HepG2 (cell line): Measurements from ENCODE around the gene ZNF524. TPM values are rescaled to one million over a fixed set of nuclear protein-coding genes. Genes with fewer than 3 reads are reported as not detected.

ENCODE experiments used
- CREB1 ChIP-seq, 2 experiments: fragments of 450-650 bp in 1 of 2; IDR thresholded peaks; 2 replicates each; pipeline ENCODE4 v1.6.1; 2016 to 2017; ENCODE audit warnings: control low read depth in 1 of 2, mild to moderate bottlenecking in 1 of 2, missing compliant biosample characterization in 1 of 2, missing genetic modification characterization in 1 of 2
- EZH2 ChIP-seq: conservative IDR thresholded peaks from 2 replicates; pipeline ENCODE4 v1.6.1; 2012; ENCODE audit warnings: mild to moderate bottlenecking, low read depth, low read length, moderate library complexity
- GABPA ChIP-seq, 2 experiments: IDR thresholded peaks; 2 replicates each; pipeline ENCODE4 v1.6.1; 2011 to 2016; ENCODE audit warnings: low read depth in 2 of 2, low read length in 1 of 2, missing biosample characterization in 1 of 2, missing genetic modification characterization in 1 of 2
- IRF2 ChIP-seq: IDR thresholded peaks from 2 replicates; pipeline ENCODE4 v1.6.1; 2018; ENCODE audit warnings: missing genetic modification reagents, missing compliant biosample characterization
- KAT8 ChIP-seq: IDR thresholded peaks from 2 replicates; pipeline ENCODE4 v1.6.1; 2016; ENCODE audit warnings: missing genetic modification reagents, missing compliant biosample characterization
- MXI1 ChIP-seq: IDR thresholded peaks from 3 replicates; pipeline ENCODE4 v1.6.1; 2012; ENCODE audit warnings: low read depth, low read length, inconsistent platforms, borderline replicate concordance
- POLR2AphosphoS5 ChIP-seq: IDR thresholded peaks from 2 replicates; pipeline ENCODE4 v1.6.1; 2012; ENCODE audit warnings: low read depth, low read length
- RAD51 ChIP-seq: fragments of 450-650 bp; IDR thresholded peaks from 2 replicates; pipeline ENCODE4 v1.6.1; 2016; ENCODE audit warnings: borderline replicate concordance
- TCF7 ChIP-seq: sonication (generic); IDR thresholded peaks from 2 replicates; pipeline ENCODE4 v1.6.1; 2016; ENCODE audit warnings: antibody characterized with exemption, low read depth
- THAP11 ChIP-seq: IDR thresholded peaks from 2 replicates; pipeline ENCODE4 v1.6.1; 2016; ENCODE audit warnings: missing biosample characterization, missing genetic modification reagents
- ZBTB3 ChIP-seq: sonication (generic); formaldehyde crosslinking; IDR thresholded peaks from 2 replicates; pipeline ENCODE4 v1.4.0; 2020; ENCODE audit warnings: low read depth, mild to moderate bottlenecking, moderate library complexity, missing genetic modification reagents, borderline replicate concordance
- ZBTB8A ChIP-seq: sonication (generic); formaldehyde crosslinking; IDR thresholded peaks from 2 replicates; pipeline ENCODE4 v1.4.0; 2020; ENCODE audit warnings: mild to moderate bottlenecking, low read depth, missing genetic modification reagents, borderline replicate concordance
- ZFY ChIP-seq: sonication (generic); formaldehyde crosslinking; IDR thresholded peaks from 2 replicates; pipeline ENCODE4 v1.4.0; 2020; ENCODE audit warnings: missing genetic modification reagents
- ZNF124 ChIP-seq: sonication (generic); formaldehyde crosslinking; IDR thresholded peaks from 2 replicates; pipeline ENCODE4 v1.4.0; 2020; ENCODE audit warnings: missing genetic modification reagents
- ZNF563 ChIP-seq: sonication (generic); formaldehyde crosslinking; IDR thresholded peaks from 2 replicates; pipeline ENCODE4 v1.8.0; 2022; ENCODE audit warnings: mild to moderate bottlenecking, moderate library complexity, missing genetic modification reagents
- polyA plus RNA-seq, 8 experiments: library from polyadenylated mRNA; depleted of rRNA in 3 of 8; stranded (reverse) in 7 of 8; unstranded in 1 of 8; fragments of >200 nt; fragmentation: Illumina TruSeq in 4 of 8; extraction: Trizol in 4 of 8; gene quantifications; 2 replicates each; pipeline versions ENCODE4 v1.2.1 to v1.2.3, GENCODE V29; 2011 to 2016; ENCODE audit warnings: low read depth in 4 of 8, missing spikeins in 1 of 8, mixed read lengths in 1 of 8; ENCODE audit not compliant: insufficient read depth in 1 of 8
- total RNA-seq, 5 experiments: library from RNA; depleted of rRNA; stranded (reverse); fragments of >200 nt; fragmentation: Illumina TruSeq; extraction: Trizol; gene quantifications; 2 replicates each; pipeline ENCODE4 v1.2.3, GENCODE V29; 2016; ENCODE audit warnings: low read depth in 1 of 5
- TF ChIP-seq, protein P1 (sequence below): sonication (generic); formaldehyde crosslinking; IDR thresholded peaks from 2 replicates; pipeline ENCODE4 v1.4.0; 2020; ENCODE audit warnings: mild to moderate bottlenecking, missing genetic modification reagents, borderline replicate concordance
- TF ChIP-seq, protein P2 (sequence below): sonication (generic); formaldehyde crosslinking; IDR thresholded peaks from 2 replicates; pipeline ENCODE4 v1.4.0; 2020; ENCODE audit warnings: missing genetic modification reagents
- TF ChIP-seq, protein P3 (sequence below): sonication (generic); formaldehyde crosslinking; IDR thresholded peaks from 2 replicates; pipeline ENCODE4 v1.9.0; 2021; ENCODE audit warnings: missing genetic modification reagents, mild to moderate bottlenecking, borderline replicate concordance
- TF ChIP-seq, protein P4 (sequence below): sonication (generic); formaldehyde crosslinking; IDR thresholded peaks from 2 replicates; pipeline ENCODE4 v1.4.0; 2020; ENCODE audit warnings: missing genetic modification reagents
- TF ChIP-seq, protein P5 (sequence below): sonication (generic); formaldehyde crosslinking; IDR thresholded peaks from 2 replicates; pipeline ENCODE4 v1.5.0; 2020; ENCODE audit warnings: missing genetic modification reagents
- TF ChIP-seq, protein P6 (sequence below): sonication (generic); formaldehyde crosslinking; IDR thresholded peaks from 2 replicates; pipeline ENCODE4 v1.5.0; 2020; ENCODE audit warnings: missing genetic modification reagents, mild to moderate bottlenecking, borderline replicate concordance

The ZNF524 gene
- total and polyA plus RNA-seq, 2 of the 13 experiments (the other 11 are each of a cell fraction or from before 2014, with no cell fraction given) = 3.2 to 4.6 TPM

DNA sequence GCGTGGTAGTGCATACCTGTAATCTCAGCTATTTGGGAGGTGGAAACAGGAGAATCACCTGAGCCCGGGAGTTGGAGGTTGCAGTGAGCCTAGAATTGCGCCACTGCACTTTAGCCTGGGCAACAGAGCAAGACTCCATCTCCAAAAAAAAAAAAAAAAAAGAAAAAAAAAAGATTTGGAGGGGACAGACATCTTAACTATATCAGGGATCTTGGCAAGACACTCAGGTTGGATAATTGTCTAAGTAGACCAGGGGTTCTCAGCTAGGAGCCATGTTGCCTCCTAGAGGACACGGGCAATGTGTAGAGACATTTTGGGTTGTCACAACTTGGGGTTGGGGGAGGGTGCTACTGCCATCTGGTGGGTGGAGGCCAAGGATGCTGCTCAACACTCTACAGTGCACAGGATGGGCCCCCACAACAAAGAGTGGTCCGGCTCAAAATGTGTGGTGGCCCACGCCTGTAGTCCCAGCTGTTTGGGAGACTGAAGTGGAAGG, 38.8 kb downstream of the ZNF524 start (continued):
- TF ChIP-seq ZBTB8A (CRISPR knock-in tag) (no peak), KAT8 (CRISPR knock-in tag) (peak; percentile 53), RAD51 (no peak), CREB1 (IDR thresholded peaks at IDR 0.05) (no peak), CREB1 (CRISPR knock-in tag; IDR thresholded peaks at IDR 0.05) (no peak), ZNF124 (CRISPR knock-in tag) (no peak), GABPA (IDR thresholded peaks at IDR 0.05; ENCODE audit: low read depth, low read length) (no peak), GABPA (CRISPR knock-in tag; IDR thresholded peaks at IDR 0.05; ENCODE audit: low read depth) (peak; percentile 67), TCF7 (no peak), POLR2AphosphoS5 (peak; percentile 21; the same call in 1 of the 2 replicates), MXI1 (no peak), ZNF563 (CRISPR knock-in tag) (no peak), THAP11 (peak; percentile 78), ZBTB3 (CRISPR knock-in tag) (no peak), EZH2 (no peak), ZFY (CRISPR knock-in tag) (no peak), IRF2 (CRISPR knock-in tag) (no peak)
- TF ChIP-seq, protein P1, sequence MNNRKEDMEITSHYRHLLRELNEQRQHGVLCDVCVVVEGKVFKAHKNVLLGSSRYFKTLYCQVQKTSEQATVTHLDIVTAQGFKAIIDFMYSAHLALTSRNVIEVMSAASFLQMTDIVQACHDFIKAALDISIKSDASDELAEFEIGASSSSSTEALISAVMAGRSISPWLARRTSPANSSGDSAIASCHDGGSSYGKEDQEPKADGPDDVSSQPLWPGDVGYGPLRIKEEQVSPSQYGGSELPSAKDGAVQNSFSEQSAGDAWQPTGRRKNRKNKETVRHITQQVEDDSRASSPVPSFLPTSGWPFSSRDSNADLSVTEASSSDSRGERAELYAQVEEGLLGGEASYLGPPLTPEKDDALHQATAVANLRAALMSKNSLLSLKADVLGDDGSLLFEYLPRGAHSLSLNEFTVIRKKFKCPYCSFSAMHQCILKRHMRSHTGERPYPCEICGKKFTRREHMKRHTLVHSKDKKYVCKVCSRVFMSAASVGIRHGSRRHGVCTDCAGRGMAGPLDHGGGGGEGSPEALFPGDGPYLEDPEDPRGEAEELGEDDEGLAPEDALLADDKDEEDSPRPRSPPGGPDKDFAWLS (CRISPR knock-in tag) = no peak
- TF ChIP-seq, protein P2, sequence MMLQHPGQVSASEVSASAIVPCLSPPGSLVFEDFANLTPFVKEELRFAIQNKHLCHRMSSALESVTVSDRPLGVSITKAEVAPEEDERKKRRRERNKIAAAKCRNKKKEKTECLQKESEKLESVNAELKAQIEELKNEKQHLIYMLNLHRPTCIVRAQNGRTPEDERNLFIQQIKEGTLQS (CRISPR knock-in tag) = no peak
- TF ChIP-seq, protein P3, sequence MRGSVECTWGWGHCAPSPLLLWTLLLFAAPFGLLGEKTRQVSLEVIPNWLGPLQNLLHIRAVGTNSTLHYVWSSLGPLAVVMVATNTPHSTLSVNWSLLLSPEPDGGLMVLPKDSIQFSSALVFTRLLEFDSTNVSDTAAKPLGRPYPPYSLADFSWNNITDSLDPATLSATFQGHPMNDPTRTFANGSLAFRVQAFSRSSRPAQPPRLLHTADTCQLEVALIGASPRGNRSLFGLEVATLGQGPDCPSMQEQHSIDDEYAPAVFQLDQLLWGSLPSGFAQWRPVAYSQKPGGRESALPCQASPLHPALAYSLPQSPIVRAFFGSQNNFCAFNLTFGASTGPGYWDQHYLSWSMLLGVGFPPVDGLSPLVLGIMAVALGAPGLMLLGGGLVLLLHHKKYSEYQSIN (CRISPR knock-in tag) = no peak
- TF ChIP-seq, protein P4, sequence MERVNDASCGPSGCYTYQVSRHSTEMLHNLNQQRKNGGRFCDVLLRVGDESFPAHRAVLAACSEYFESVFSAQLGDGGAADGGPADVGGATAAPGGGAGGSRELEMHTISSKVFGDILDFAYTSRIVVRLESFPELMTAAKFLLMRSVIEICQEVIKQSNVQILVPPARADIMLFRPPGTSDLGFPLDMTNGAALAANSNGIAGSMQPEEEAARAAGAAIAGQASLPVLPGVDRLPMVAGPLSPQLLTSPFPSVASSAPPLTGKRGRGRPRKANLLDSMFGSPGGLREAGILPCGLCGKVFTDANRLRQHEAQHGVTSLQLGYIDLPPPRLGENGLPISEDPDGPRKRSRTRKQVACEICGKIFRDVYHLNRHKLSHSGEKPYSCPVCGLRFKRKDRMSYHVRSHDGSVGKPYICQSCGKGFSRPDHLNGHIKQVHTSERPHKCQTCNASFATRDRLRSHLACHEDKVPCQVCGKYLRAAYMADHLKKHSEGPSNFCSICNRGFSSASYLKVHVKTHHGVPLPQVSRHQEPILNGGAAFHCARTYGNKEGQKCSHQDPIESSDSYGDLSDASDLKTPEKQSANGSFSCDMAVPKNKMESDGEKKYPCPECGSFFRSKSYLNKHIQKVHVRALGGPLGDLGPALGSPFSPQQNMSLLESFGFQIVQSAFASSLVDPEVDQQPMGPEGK (CRISPR knock-in tag) = peak; percentile 60
- TF ChIP-seq, protein P5, sequence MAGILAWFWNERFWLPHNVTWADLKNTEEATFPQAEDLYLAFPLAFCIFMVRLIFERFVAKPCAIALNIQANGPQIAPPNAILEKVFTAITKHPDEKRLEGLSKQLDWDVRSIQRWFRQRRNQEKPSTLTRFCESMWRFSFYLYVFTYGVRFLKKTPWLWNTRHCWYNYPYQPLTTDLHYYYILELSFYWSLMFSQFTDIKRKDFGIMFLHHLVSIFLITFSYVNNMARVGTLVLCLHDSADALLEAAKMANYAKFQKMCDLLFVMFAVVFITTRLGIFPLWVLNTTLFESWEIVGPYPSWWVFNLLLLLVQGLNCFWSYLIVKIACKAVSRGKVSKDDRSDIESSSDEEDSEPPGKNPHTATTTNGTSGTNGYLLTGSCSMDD (CRISPR knock-in tag) = no peak
- TF ChIP-seq, protein P6, sequence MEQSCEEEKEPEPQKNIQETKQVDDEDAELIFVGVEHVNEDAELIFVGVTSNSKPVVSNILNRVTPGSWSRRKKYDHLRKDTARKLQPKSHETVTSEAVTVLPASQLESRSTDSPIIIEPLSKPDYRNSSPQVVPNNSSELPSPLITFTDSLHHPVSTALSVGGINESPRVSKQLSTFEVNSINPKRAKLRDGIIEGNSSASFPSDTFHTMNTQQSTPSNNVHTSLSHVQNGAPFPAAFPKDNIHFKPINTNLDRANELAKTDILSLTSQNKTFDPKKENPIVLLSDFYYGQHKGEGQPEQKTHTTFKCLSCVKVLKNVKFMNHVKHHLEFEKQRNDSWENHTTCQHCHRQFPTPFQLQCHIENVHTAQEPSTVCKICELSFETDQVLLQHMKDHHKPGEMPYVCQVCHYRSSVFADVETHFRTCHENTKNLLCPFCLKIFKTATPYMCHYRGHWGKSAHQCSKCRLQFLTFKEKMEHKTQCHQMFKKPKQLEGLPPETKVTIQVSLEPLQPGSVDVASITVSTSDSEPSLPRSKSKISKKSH (CRISPR knock-in tag) = no peak
